ENCODE measurements around the gene CTDSPL. TPM values are rescaled to one million over a fixed set of nuclear protein-coding genes. Genes with fewer than 3 reads are reported as not detected.

Gene CTDSPL
- total RNA-seq, 1 experiment from 2014 or later: 34.4 TPM

GRCh38 chr3:37847689-37848088 is 14.0 kb upstream of the CTDSPL start:
- POLR2A ChIA-PET: no interaction called here
- intact Hi-C loops (cut with micrococcal nuclease): no loop called here
- H3K79me2 ChIP-seq (ENCODE audit: insufficient read depth, low read length): no peaks in the 10 kb centered on the region
- TF ChIP-seq, protein P1, sequence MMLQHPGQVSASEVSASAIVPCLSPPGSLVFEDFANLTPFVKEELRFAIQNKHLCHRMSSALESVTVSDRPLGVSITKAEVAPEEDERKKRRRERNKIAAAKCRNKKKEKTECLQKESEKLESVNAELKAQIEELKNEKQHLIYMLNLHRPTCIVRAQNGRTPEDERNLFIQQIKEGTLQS (IDR thresholded peaks at IDR 0.05): no peak
- no peak for TF ChIP-seq POLR2AphosphoS5 (IDR thresholded peaks at IDR 0.05; ENCODE audit: low read depth, low read length)
- TF ChIP-seq POLR2A (IDR thresholded peaks at IDR 0.05; ENCODE audit: borderline replicate concordance, extremely low read depth, insufficient read depth, insufficient read length): no peak
- no peak for TF ChIP-seq CBX3 (IDR thresholded peaks at IDR 0.05; ENCODE audit: low read depth)
- no peak for TF ChIP-seq MAX (IDR thresholded peaks at IDR 0.05)
- no peak for TF ChIP-seq RAD21 (IDR thresholded peaks at IDR 0.05; ENCODE audit: low read depth)
- no peak for TF ChIP-seq SP1 (IDR thresholded peaks at IDR 0.05; ENCODE audit: low read depth)
- no peak for TF ChIP-seq SRF (IDR thresholded peaks at IDR 0.05; ENCODE audit: low read depth)
- no peak for TF ChIP-seq FOSL1 (IDR thresholded peaks at IDR 0.05; ENCODE audit: low read depth)
- H3K4me3 ChIP-seq (replicated peaks in 1 of 2; ENCODE audit: low read depth in 1 of 2, low read length in 2 of 2): no peak overlapping the region
- H3K9me2 ChIP-seq (ENCODE audit: insufficient read depth): no peaks in the 10 kb centered on the region
- RAD21 ChIA-PET (ENCODE audit: low non-redundant PET in 1 of 2, low total read pairs in 2 of 2, uncharacterized antibody in 2 of 2, unreplicated experiment in 2 of 2): no interaction called here
- CTCF ChIA-PET: interaction anchor here (1.4 kb wide), 1 partner anchor 14 kb away, joined by 3 read pairs; no protein-coding TSS in a partner anchor
- no TSS peak for BruUV-seq (replicated peaks)
- no peak overlapping the region for H2AFZ ChIP-seq (ENCODE audit: low read depth, low read length, poor library complexity, severe bottlenecking)
- ATAC-seq (no peak), DNase-seq (ENCODE audit: low read depth, low spot score) (no peak)
- H3K9ac ChIP-seq (ENCODE audit: low read length): no peak overlapping the region
- H3K9me3 ChIP-seq (ENCODE audit: control insufficient read depth in 1 of 2, insufficient read depth in 1 of 2, low read depth in 1 of 2, low read length in 2 of 2): no peaks in the 10 kb centered on the region
- H3K36me3 ChIP-seq (ENCODE audit: control insufficient read depth in 1 of 2, insufficient read depth in 2 of 2, low read length in 2 of 2): no peaks in the 10 kb centered on the region
- H4K20me1 ChIP-seq (ENCODE audit: insufficient read depth): no peaks in the 10 kb centered on the region
- no peak overlapping the region for H3K27ac ChIP-seq (ENCODE audit: low read depth, low read length)
- no peaks in the 10 kb centered on the region for H3K27me3 ChIP-seq (ENCODE audit: insufficient read depth, low read length)
- no peak overlapping the region for H3K4me2 ChIP-seq (ENCODE audit: low read length)
- H3K4me1 ChIP-seq (ENCODE audit: control insufficient read depth in 1 of 2, insufficient read depth in 2 of 2, low read length in 2 of 2): no peaks in the 10 kb centered on the region

GRCh38 chr3:37849146-37849923 is 12.3 kb upstream of the CTDSPL start:
- H3K27me3 ChIP-seq (ENCODE audit: insufficient read depth, low read length): no peaks in the 10 kb centered on the region
- H3K4me2 ChIP-seq (ENCODE audit: low read length): no peak overlapping the region
- ATAC-seq: no peak
- no peak overlapping the region for H2AFZ ChIP-seq (ENCODE audit: low read depth, low read length, poor library complexity, severe bottlenecking)
- H3K4me1 ChIP-seq (ENCODE audit: control insufficient read depth in 1 of 2, insufficient read depth in 2 of 2, low read length in 2 of 2): no peaks in the 10 kb centered on the region
- H3K9me2 ChIP-seq (ENCODE audit: insufficient read depth): no peaks in the 10 kb centered on the region
- no peaks in the 10 kb centered on the region for H3K36me3 ChIP-seq (ENCODE audit: control insufficient read depth in 1 of 2, insufficient read depth in 2 of 2, low read length in 2 of 2)
- no peaks in the 10 kb centered on the region for H3K79me2 ChIP-seq (ENCODE audit: insufficient read depth, low read length)
- H3K9me3 ChIP-seq (ENCODE audit: control insufficient read depth in 1 of 2, insufficient read depth in 1 of 2, low read depth in 1 of 2, low read length in 2 of 2): no peaks in the 10 kb centered on the region
- ChIA-PET POLR2A (no interaction called here), CTCF (no interaction called here), RAD21 (ENCODE audit: low non-redundant PET in 1 of 2, low total read pairs in 2 of 2, uncharacterized antibody in 2 of 2, unreplicated experiment in 2 of 2) (no interaction called here)
- no peaks in the 10 kb centered on the region for H4K20me1 ChIP-seq (ENCODE audit: insufficient read depth)
- no peak overlapping the region for H3K4me3 ChIP-seq (replicated peaks in 1 of 2; ENCODE audit: low read depth in 1 of 2, low read length in 2 of 2)
- DNase-seq (ENCODE audit: low read depth, low spot score): no peak
- no peak overlapping the region for H3K9ac ChIP-seq (ENCODE audit: low read length)
- no TSS peak for BruUV-seq (replicated peaks)
- intact Hi-C loops (cut with micrococcal nuclease): no loop called here
- TF ChIP-seq POLR2A (IDR thresholded peaks at IDR 0.05; ENCODE audit: borderline replicate concordance, extremely low read depth, insufficient read depth, insufficient read length) (no peak), EZH2 (IDR thresholded peaks at IDR 0.05) (no peak), SP1 (IDR thresholded peaks at IDR 0.05; ENCODE audit: low read depth) (no peak), SIN3A (IDR thresholded peaks at IDR 0.05; ENCODE audit: low read depth) (no peak), CEBPB (IDR thresholded peaks at IDR 0.05; ENCODE audit: low read depth) (no peak)
- TF ChIP-seq, protein P1 (IDR thresholded peaks at IDR 0.05): no peak
- no peak overlapping the region for H3K27ac ChIP-seq (ENCODE audit: low read depth, low read length)

Data from HCT116 (cell line).